Iris pigment epithelial cell (primary cell): Measurements from ENCODE around the gene VAV1.
"Not testable (repeated sequence)": the region's sequence is repeated elsewhere in the genome, so short reads cannot be mapped to it uniquely, and the experiment has no call there.

ENCODE experiments used
- DNase-seq: peaks from one replicate; pipeline ENCODE4 v3.0.0-alpha.2; 2011; ENCODE audit warnings: low read depth

VAV1 gene

DNA sequence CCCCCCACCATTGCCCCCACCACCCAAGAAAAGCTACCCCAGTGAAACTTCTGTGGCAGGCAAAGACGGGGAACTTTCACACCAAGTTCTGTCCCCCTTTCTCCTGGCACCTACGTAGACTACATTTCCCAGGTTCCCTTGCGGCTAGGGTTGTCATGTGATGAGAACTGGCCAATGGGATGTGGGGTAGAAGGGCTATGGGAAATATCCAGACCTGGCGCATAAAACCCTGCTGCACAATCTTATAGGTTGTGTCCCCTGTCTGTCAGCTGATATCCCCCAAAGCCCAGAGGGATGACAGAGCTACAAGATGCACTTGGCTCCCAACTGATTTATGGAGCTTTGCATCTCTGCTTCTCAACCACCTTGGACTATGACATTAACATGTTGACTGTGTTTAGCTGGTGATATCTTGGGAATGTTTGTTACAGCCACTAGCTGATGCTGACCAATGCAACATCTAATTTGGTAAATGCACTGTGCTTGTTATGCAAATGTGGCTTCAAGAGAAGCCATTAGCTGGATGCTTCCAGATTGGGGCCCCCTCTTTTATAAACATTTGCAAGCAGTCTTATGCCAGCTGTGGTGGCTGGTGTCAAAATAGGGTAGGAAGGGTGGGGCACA, 11.3 kb upstream of the VAV1 start:
- no peak for DNase-seq

DNA sequence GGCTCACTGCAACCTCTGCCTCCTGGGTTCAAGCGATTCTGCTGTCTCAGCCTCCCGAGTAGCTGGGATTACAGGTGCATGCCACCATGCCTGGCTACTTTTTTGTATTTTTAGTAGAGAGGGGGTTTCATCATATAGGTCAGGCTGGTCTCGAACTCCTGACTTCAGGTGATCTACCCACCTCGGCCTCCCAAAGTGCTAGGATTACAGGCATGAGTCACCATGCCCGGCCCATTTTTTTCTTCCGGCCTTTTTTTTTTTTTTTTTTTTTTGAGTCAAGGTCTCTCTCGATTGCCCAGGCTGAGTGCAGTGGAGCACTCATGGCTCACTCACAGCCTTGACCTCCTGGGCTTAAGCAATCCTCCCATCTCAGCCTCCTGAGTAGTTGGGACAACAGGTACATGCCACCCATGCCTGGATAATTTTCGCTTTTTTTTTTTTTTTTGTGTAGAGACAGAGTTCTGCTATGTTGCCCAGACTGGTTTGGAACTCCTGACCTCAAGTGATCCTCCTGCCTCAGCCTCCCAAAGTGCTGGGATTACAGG, 10.2 kb upstream of the VAV1 start:
- DNase-seq: not testable (repeated sequence)

DNA sequence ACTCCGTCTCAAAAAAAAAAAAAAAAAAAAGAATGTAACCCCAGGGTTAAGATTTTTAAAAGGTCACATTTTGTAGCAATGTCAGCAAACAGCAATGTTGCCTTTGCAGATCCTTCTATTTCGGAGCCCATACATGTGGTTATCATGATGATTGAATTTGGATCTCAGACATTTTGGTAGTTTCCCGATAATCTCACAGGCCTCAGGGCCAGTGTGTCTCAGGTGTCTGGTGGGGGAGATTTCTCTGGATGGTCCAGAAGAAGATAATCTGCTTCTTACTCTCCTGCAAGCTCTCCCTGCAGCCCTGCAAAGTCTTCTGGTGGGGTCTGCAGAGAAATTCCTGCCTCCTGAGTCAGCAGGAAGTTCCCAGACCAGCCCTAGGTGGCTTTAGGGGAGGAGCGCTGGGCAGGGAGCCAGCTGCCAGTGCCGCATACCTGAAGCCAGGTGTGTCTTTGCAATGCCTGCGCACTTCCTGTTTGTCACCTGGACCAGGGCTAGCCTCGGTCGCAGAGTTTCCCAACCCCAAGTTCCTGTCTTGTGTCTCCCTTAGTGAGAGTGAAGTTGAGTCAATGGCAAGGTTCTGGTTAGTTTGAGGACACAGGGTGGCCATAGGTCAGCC, 6.7 kb upstream of the VAV1 start:
- no peak for DNase-seq

DNA sequence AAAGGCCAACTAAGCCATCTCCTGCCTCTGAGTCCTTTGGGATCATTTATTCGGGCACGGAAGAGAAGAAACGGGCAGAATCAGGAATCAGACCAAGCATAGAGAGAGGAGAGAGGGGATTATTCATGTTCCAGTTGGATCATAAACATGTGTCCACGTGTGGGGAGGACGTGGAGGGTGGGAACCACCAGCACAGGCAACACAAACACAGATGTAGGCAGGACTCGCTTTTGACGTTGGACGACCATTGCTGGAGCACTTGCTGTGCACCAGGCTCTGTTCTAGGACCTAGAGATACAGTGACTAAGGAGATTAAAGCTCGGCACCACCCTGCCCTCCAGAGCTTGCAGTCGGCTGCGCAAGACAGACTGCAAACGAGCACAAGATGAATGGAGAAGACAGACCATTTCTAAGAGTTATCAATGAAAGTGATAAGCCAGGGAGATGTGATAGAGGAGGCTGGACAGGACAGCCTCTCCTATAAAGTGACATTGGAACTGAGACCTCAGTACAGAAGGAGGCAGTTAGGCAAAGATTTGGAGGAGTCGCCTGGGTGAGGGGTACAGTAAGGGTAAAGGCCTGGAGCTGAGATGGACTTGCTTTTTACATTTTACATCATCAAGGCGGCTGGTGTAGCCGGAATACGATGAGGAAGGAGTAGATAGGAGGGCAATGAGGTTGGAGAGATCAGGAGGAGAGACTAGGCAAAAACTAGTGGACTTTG, 6.0 kb upstream of the VAV1 start:
- no peak for DNase-seq

DNA sequence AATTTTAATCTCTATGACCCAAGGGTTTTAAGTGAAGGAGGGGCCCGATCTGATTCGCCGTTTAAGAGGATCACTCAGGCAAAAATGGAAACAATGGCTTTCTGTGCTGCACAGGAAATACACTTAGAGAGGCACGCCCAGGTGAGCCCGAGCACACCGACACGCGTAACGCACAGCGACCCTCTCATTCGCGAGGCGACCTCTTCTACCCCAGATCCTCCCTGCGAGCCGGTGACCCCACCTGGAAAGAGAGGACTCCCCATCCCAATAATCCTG, 5.5 kb upstream of the VAV1 start:
- DNase-seq: no peak

DNA sequence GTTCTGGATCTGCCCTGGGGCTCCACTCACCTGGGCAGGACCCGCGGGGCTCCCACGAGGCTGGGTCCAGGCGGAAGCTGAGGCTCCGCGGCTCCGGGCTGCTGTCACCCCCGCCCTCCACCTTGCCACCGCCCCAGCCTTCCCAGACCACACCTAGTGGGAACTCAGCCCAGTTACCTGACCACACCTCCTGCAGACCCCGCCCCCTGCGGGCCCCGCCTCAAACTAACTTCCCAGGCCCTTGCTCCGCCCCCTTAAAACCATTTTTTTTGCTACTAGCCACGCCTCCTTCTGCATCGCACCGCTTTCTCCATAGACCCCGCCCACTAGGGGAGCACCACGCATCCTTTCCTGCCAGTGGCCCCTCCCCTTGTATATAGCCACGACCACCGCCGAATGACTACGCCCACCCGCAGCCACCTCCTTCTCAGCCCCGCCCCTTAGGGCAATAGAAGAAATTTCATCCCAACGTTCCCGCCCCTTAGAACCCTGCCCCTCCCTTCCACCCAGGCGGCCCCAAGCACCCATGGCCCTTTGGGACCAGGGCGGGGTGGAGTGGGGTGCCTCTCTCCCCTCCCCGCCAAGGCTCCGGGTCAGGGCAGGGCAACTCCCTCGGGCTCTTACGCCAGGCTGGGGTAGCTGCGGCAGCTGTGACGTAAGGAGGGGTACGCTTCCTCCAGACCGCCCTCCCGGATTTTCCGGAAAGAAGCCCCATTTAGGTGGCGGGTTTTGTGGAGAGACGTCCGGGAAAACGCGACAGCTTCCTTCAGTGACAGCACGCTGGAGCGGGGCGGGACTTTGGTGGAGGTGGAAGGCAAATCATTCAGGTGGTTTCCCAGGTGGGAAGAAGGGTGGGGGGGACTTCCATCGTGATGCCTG, 4.9 kb upstream of the VAV1 start, which contains the start of gene SH2D3A:
TSS of gene SH2D3A (minus strand) at position 79 of the 879 bp plus-strand sequence. CDS start 3,687 bp downstream, outside the sequence.
- DNase-seq: peak; percentile 35

DNA sequence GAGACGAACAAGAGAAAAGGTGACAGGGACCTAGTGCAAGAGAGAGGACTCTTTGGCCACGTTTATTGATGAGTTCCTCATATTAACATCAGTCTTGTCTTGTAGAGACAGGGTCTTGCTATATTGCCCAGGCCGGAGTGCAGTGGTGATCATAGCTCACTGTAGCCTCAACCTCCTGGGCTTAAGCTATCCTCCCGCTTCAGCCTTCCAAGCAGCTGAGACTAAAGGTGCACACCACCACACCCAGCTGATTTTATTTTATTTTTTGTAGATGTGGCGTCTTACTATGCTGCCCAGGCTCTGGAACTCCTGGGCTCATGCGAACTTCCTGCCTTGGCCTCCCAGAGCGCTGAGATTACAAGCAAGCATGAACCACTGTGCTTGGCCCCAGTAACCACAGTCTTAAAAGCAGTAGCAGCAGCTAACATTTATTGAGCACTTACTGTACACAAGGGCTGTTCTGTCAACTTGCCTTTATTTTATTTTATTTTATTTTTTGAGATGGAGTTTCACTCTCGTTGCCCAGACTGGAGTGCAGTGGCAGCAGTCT, 4.2 kb upstream of the VAV1 start:
- DNase-seq: no peak

DNA sequence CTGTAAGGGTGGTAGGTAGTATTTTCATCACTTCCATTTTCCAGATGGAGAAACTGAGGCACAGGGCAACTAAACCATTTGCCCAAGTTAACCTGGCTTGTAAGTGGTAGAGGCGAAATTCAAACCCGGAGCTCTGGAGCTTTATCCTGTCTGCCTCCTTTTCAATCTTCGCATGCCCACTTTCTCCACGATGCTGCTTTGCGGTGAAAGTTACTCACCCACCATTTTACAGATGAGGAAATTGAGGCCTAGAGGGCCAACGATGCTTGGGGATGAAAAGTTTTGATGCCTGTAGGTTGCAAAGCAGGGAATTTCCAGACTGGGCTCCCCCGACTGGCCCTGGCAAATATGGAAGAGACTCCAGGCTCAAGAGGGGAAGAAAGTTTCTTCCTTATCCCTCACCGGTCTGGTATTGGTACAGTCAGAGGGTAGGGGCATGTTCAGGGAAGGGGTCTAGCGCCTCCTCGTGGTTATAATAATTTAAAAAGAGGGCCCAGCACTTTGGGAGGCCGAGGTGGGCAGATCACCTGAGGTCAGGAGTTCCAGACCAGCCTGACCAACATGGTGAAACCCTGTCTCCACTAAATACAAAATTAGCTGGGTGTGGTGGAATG, 3.4 kb upstream of the VAV1 start:
- no peak for DNase-seq

DNA sequence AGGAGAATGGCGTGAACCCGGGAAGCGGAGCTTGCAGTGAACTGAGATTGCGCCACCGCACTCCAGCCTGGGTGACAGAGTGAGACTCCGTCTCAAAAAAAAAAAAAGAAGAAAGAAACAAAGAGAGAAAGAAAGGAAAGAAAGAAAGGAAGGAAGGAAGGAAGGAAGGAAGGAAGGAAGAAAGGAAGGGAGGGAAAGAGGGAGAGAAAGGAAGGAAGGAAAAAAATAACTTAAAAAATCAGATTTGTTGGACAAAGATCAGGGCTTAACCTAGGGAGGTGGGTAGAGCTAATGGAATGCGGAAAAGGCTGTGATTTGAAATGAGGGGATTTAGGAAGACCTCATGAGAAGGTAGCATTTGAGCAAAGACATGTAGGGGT, 870 bp upstream of the VAV1 start:
- not testable (repeated sequence) for DNase-seq

DNA sequence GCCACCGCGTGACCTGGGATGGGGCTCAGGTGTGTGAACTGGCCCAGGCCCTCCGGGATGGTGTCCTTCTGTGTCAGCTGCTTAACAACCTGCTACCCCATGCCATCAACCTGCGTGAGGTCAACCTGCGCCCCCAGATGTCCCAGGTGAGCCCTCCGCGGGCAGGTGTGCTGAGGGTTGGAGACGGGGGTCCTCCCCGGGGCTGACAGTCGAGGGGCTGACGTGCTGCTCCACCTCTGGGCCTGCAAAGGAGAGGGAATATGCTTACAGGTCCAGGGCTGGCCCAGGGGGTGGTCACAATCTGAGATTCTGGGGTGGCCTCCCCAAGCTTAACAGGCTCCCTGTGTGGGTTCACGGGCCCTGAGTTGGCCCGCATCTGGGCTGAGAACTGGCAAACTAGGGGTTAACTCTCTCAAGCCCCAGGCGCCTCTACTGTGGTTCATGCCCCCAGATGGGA, 386 bp downstream of the VAV1 start:
- DNase-seq: no peak

DNA sequence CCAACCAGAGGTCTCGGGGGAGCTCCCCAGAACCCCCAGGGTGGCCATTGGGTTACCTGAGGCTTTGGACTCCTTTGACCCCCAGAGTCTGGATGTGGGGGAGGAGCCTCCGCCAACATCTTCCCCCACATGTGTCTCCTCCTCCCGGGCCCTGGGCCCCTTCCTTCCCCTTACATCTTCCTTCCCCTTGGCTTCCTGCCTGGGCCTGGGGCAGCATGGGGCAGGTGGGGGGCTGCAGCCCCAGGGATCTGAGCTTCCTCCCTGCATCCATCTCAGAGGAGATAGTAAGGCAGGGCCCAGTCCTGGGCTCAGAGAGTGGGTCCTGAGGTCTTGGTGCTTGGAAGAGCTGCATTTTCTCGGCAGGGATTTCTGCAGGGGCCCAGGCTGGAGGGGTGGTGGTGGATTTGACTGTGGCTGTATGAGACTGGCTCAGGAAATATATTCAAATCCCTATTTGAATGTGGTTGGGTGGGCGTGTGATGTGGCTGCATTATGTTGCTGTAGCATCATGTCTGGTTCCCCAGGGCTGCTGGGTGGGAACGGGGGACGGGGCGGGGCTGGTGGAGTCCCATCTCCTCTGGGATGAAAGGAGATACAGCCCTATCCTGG, 919 bp downstream of the VAV1 start:
- DNase-seq: no peak

DNA sequence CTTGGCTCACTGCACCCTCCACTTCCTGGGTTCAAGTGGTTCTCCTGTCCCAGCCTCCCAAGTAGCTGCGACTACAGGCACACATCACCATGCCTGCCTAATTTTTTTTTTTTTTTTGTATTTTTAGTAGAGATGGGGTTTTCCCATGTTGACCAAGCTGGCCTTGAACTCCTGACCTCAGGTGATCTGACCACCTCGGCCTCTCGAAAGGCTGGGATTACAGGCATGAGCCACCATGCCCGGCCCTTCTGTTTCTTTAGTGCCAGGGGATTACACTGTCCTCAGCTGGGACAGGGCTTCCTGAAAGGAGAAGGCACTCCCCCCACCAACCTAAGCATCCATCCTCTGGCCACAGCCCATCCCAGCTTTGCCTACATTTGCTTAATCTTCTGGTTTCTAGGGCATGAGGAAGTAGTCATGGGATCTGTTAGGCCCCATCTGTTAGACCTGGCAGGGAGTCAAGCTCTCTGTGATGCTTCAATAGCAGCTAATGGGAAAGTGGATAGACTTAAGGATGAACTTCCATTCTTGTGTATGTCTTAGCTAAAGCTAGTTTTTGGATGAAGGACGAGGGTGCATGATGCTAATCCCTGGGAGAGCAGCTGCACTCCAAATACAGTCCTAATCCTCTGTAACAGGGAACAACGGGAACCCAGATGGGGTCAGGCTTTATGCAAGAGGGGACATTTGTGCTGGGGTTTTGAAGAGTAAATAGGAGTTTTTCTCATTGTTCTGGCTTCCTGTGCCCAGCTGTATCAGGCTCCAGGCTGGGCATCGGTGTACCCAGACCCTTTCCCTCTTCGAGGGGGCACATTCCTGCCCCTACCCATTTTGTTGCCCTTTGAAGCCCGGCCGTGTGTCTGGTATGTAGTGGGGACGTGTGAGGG, 2.6 kb downstream of the VAV1 start:
- peak; percentile 34 for DNase-seq

DNA sequence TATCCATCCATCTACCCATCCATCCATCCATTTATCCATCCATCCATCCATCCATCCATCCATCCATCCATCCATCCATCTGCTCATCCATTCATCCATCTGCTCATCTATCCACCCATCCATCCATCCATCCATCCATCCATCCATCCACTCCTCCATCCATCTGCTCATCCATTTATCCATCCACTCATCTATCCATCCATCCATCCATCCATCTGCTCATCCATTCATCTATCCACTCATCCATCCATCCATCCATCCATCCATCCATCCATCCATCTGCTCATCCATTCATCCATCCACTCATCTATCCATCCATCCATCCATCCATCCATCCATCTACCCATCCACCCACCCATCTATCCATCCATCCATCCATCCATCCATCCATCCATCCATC, 3.5 kb downstream of the VAV1 start:
- not testable (repeated sequence) for DNase-seq

DNA sequence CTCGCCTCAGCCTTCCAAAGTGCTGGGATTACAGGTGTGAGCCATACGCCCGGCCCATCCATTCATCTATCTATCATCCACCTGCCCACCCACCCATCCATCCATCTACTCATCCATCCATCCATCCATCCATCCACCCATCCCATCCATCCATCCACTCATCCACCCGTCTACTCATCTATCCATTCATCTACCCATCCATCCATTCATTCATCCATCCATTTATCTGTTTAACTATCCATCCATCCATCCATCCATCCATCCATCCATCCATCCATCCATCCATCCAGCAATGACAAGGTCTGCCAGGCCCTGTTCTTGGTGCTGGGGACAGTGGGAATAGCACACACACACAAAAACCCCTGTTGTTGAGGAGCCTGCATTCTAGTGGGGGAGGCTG, 4.5 kb downstream of the VAV1 start:
- no peak for DNase-seq

DNA sequence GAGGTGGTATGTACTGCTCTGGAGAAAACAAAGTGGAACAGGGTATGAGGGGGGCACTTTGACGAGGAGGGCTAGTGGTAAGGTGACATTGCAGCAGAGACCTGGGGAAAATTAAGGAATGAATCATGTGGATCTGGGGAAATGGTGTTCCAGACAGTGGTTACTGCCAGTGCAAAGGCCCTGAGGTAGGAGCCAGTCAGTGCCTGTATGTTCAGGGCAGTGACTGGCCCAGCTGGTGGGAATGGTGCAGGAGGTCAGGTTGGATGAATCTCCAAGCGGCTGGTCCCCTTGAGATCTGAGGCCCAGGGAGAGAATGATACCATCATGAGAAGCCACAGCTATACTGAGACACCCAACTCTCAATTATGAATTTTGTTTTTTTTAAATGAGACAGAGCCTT, 4.9 kb downstream of the VAV1 start:
- DNase-seq: no peak

DNA sequence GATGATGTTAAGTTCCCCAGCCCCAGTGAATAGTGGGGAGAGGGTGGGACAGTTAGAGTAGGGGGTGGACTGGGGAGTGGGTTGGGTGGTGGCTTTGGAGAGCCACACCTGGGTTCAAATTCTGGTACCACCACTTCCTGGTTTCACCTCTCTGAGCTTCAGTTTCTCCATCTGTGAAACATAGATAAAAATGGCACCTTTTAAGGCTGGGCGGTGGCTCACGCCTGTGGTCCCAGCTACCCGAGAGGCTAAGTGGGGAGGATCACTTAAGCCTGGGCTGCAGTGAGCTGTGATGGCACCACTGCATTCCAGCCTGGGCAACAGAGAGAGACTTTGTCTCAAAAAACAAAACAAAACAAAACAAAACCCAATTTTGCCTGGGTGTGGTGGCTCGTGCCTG, 5.9 kb downstream of the VAV1 start:
- no peak for DNase-seq

DNA sequence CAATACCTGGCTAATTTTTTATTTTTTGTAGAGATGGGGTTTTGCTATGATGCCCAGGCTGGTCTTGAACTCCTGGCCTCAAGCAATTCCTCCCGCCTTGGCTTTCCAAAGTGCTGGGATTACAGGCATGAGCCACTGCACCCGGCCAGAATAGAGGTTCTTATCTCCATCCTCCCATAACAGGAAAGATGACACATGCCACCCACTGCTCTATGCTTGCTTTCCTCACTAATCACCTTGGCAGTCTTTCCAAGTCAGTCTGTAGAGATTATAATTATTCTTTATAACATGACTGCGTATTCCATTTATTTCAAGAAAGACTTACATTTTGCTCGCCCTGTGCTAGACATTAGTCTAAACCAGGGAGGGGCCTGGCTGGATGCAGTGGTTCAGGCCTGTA, 6.7 kb downstream of the VAV1 start:
- DNase-seq: no peak

DNA sequence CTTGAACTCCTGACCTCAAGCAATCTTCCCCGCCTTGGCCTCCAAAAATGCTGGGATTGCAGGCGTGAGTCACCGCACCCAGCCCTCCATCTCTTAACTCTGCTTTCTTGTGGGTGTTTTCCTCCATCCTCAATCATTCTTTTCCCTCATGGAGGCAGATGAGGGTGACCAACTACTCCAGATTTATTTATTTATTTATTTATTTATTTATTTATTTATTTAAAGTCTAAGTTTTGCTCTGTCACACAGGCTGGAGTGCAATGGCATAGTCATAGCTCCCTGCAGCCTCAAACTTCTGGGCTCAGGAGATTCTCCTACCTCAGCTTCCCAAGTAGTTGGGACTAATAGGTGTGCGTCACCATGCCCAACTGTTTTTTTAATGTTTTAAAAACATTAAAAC, 14.9 kb downstream of the VAV1 start:
- DNase-seq: no peak

DNA sequence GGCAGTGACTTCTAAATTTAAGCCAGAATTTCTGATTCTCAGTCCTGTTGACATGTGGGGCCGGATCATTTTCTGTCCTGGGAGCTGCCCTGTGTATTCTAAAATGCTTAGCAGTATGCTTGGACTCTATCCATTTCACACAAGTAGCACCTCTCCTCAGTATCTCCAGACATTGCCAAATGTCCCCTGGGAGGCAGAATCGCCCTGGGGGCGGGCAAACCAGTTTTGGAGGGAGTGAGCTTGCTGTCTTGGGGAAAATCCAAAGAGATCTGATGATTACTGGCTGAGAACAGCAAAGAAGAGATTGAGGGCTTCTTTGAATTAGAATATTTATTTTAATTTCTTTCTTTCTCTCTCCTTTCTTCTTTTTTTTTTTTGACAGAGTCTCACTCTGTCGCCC, 16.4 kb downstream of the VAV1 start:
- DNase-seq: no peak
